GM19397 (cell line): ENCODE measurements around the gene TMEM235.
"Not testable (repeated sequence)": the region's sequence is repeated elsewhere in the genome, so short reads cannot be mapped to it uniquely, and the experiment has no call there.

Source experiments
- ATAC-seq: cut with Tn5 transposase; IDR thresholded peaks from one replicate; pipeline ENCODE4 v1.9.1; 2021; ENCODE audit warnings: mild to moderate bottlenecking, moderate library complexity; ENCODE audit not compliant: unreplicated experiment

TMEM235 gene

GRCh38 chr17:78237401-78238012 lies 6.1 kb downstream of the TMEM235 start:
- no peak for ATAC-seq

GRCh38 chr17:78238823-78239488 lies 7.5 kb downstream of the TMEM235 start:
- ATAC-seq: no peak

GRCh38 chr17:78239489-78239931 lies 8.1 kb downstream of the TMEM235 start:
- ATAC-seq: no peak

GRCh38 chr17:78240012-78240655 lies 8.7 kb downstream of the TMEM235 start:
- no peak for ATAC-seq

- ATAC-seq: no peak
These were observed 9.4 kb downstream of the TMEM235 start for GRCh38 chr17:78240839-78241238.

GRCh38 chr17:78241277-78242023 lies 10.0 kb downstream of the TMEM235 start:
- no peak for ATAC-seq

GRCh38 chr17:78242024-78242742 lies 10.8 kb downstream of the TMEM235 start:
- ATAC-seq: no peak

- ATAC-seq: no peak
These were observed 15.9 kb downstream of the TMEM235 start for GRCh38 chr17:78247304-78247703.

- ATAC-seq: no peak
These were observed 16.9 kb downstream of the TMEM235 start for GRCh38 chr17:78248051-78248914.

GRCh38 chr17:78249074-78249817 lies 17.8 kb downstream of the TMEM235 start:
- ATAC-seq: no peak

GRCh38 chr17:78249818-78250806 lies 18.7 kb downstream of the TMEM235 start:
- ATAC-seq: no peak

GRCh38 chr17:78250891-78251772 lies 19.7 kb downstream of the TMEM235 start:
- peak; percentile 52 for ATAC-seq

- no peak for ATAC-seq
These were observed 20.3 kb downstream of the TMEM235 start for GRCh38 chr17:78251773-78252103.

GRCh38 chr17:78252111-78252634 lies 20.7 kb downstream of the TMEM235 start:
- no peak for ATAC-seq

- ATAC-seq: no peak
These were observed 21.5 kb downstream of the TMEM235 start for GRCh38 chr17:78252701-78253635.

- not testable (repeated sequence) for ATAC-seq
These were observed 22.2 kb downstream of the TMEM235 start for GRCh38 chr17:78253636-78253945.
